ENCODE results near the gene NOTCH3.

The NOTCH3 gene

DNA sequence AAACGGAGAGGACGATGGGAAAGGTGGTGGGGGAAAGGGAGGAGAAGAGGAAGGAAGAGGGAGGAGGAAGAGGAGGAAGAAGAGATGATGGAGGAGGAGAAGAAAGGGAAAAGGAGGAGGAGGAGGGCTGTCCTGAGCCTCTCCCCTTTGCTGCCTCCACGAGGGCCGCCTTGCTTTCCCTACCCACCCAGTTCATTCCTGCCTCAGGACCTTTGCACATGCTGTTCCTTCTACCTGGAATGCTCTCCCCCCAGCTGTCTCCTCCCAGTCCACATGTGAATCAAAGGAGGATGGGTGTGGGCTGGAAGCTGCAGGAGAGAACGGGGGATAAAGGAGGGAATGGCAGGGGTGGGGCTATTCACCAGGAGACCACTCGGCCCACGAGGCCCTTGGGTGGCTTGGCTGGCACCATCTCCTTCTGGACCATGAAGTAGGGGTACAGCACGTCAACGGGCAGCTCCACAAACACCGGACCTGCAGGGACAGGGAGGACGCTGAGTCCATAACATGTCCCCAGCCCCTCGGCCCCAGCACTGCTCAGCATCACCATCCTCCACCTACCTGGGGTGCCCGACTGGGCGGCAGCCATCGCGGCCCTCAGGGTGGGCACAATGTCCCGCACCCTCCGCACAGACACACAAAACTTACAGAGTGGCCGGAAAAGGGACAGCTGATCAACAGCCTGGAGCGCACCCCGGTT, 78.3 kb downstream of the NOTCH3 start:
- DNase-seq = no peak

DNA sequence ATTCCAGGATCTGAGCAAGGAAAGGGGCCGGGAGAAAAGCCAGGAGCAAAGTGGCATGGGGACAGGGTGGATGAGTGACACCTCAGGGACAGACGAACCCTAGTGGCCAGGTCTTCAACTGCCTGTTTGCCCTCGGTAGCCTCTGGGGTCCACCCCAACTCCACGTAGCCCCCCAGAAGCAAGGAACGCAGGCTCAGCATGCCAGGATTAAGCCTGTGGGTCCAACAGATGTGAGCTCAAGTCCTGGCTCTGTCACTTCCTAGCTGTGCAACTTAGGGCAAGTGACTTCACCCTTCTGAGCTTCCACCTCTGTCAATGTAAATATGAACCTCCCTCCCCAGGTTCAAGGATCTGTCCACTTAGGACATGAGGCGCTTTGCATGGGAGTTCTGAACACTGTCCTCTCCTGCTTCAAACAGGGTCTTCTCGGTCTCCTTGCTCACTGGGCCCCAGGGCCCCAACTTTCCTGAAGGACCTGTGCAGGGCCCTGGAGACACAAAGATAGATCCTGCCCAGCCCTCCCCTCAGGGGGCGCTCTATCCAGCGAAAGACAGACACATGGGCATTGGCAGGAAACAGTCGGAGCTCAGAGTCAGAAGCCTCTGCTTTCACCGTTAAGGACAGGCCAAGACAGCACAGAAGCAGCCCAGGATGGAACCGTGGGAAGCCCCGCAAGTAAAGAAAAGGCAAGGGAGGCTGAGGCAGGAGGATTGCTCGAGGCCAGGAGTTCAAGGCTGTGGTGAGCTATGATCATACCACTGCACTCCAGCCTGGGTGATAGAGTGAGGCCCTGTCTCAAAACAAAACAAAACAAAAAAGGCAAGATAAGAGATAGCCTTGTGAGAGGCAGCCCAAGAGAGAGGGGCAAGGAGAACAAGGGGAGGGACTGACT, 80.4 kb downstream of the NOTCH3 start:
- DNase-seq = no peak

DNA sequence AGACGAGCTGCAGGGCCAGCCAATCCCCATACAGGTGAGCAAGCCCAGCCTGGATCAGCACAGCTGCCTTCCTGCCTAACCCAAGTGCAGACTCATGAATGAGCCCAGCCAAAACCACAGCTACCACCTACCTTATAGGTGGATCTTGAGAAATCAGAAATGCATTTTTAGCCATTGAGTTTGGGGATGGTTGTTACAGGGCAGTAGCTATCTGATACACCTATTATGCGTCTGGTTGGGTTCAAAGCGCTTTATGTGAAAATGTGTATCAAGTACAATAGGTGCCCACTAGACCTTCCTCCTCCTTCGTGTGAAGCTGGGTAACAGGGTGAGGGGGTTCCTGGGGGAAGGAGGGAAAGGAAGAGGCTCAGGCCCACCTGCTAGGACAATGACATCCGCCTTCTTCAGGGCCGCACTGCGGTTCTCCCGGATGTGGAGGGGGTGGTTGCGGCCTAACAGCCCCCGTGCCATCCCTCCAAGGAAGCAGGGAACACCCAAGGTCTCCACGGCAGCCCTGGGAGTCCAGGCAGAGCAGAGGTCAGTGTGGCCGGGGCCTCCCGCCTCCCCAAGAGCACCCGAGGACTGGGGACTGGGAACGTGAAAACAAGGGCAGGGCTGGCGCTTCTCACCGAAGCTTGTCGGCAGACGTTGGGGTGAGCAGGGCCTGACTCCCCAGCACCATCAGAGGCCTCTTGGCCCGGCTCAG, 81.9 kb downstream of the NOTCH3 start:
- no peak for DNase-seq

DNA sequence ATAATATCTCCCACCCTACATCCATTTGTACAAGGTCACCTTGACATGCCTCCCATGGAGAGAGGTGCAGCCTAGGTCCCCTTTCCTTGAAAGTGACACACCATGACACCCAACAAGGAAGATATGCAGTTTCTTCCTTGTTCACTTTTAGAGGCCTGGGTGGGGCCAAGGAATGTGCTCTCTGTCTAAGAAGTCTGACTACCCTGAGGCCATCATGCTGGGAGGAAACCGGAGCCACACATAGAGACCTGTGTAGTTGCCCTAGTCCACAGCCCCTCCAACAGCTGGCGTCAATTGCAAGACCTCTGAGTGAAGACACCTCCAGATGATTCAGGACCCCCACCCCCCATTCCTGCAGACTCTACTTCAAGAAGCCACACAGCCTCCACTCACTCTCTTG, 82.5 kb downstream of the NOTCH3 start:
- no peak for DNase-seq

DNA sequence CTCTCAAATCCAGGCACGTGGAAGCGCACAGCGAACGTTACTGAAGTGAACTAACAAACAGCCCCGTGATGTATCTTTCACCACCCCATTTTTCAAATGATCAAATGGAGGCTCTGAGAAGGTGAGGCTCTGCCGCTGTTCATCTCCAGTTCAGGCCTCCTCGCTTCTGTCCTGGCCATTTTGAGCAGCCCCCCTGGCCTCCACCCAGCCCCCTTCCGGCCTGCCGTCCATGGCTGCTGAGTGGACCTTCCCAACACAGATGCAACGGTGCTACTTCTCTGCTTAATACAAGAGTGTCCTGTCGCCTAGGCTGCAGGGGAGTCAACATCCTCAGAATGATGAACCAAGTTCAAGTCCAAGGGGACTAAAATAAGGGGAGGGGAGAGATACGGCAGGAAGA, 83.9 kb downstream of the NOTCH3 start:
- DNase-seq = no peak

DNA sequence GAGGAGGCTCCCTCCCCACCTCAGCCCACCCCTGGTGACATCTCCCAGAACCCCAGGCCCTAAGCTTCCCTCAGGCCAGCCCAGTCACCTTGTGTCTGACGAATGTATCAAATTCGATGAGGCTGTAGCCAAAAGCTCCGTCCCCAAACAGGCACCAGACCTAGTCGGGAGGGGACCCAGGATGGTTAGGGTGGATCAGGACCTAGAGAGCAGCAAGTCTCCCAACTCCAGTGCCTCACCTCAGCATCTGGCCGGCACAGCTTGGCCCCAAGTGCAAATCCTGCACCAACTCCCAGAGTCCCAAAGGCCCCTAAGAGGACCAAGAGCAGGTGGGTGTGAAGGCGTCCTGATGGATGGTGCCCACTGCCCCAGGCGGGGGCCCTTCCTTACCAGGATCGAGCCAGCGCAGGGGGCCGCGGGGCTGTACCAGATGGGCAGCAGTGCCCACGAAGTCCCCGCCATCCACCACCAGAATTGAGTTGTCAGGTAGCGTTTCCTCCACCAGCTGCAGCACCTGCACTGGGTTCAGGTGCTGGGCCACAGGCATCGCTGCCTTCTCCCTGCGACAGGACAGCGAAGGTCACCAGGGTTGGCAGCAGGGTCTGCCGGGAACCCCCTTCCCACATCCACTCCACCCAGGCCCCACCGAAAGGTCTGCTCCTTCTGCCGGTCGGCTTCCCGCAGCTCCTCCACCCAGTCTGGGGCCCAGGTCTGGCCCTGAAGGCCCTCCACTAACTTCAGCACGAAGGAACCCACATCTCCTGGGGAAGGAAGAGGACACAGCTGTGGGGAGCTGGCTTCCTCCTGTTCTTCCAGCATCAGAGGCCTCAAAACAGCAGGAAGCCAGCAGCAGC, 84.8 kb downstream of the NOTCH3 start:
- no peak for DNase-seq

DNA sequence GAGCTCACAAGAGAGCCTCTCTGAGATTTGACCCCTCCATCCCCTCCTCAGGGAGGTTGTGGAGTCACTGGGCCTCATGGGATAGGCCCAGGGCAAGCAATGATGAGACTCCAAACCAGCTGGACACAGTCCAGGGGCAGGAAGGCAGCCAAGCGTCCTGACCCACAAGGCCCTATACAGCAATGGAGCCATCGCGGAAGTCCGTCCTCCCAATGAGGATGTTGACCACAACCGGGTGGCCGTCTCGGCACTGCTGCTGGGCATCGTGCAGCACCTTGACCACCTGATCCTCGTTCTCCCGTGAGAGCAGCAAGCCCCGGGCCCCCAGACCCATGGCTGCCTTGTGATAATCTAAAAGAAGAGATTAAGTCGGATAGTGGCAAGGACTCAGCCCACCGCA, 85.7 kb downstream of the NOTCH3 start:
- no peak for DNase-seq

DNA sequence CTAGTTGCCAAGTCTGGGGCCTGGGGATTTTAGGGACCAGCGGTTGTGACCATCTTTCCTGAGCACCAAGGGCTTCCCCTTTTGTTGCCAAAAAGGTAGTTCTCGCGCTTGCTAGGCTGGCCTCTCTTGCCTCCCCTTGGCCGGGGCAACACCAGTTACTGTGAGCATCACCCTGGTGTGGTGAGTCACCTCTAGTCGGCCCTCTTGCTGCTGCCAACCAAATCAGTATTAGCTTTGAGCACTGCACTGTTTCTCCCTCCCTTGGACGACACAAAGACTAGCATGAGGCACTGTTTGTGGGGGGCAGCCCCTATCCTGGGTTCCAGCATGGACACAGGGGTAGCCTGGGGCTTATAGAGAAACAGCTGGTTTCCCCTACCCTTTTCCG, 86.6 kb downstream of the NOTCH3 start:
- no peak for DNase-seq

DNA sequence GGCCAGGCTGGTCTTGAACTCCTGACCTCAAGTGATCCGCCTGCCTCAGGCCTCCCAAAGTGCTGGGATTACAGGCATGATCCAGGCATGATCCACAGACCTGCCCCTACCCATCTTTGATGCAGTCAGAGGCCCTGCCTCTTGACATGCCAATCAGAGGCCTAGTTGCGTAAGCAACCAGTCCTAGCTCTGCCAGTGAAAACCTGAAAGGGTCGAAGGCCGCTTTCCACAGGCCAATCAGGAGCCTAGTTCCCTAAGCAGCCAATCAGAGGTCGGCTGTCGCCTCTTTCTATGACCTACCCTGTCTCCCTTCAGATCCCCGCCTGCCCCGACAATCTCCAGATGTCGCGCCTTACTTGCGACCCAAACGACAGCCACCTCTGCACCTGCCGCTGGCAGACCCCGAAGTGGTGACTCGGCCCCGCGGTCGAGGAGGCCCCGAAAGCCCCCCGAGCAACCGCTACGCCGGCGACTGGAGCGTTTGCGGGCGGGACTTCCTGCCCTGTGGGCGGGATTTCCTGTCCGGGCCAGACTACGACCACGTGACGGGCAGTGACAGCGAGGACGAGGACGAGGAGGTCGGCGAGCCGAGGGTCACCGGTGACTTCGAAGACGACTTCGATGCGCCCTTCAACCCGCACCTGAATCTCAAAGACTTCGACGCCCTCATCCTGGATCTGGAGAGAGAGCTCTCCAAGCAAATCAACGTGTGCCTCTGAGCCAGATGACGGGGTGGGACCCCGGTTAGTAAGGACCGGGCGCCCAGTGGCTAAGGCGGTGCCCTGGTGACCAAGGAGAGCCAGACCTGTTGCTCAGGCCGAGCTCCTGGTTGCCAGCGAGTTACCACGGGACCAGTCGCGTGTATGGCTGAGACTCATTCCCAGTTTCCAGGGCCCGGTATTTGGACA, 87.3 kb downstream of the NOTCH3 start:
- no peak for DNase-seq

DNA sequence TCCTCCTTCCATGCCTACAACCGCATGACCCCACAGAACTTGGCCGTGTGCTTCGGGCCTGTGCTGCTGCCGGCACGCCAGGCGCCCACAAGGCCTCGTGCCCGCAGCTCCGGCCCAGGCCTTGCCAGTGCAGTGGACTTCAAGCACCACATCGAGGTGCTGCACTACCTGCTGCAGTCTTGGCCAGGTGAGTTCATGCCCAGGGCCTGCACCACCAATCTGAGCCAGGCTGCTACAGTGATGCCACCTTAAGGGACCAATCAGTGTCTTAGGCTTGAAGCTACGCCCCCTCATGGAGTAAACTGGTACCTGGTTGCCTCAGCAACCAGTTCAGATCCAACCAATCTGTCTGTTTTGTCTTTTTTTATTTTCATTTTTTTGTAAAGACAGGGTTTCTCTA, 88.4 kb downstream of the NOTCH3 start:
- DNase-seq = no peak

DNA sequence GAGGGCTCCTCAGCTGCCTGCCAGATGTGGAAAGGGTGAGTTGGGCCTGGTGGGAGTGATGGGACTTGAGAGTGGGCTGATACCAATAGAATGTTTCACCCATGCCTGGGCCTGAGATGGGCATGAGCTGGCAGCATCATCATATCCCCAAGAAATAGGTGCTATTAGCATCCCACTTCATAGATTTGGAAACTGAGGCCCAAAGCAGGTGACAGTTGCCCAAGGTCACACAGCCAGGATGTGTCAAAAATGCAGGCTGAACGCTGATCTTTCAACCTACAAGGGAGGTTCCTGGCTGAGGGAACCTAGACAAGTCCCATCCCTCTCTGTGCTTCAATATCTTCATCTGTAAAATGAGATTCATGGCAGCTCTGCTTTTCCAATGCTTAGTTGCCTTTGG, 89.0 kb downstream of the NOTCH3 start:
- no peak for DNase-seq

DNA sequence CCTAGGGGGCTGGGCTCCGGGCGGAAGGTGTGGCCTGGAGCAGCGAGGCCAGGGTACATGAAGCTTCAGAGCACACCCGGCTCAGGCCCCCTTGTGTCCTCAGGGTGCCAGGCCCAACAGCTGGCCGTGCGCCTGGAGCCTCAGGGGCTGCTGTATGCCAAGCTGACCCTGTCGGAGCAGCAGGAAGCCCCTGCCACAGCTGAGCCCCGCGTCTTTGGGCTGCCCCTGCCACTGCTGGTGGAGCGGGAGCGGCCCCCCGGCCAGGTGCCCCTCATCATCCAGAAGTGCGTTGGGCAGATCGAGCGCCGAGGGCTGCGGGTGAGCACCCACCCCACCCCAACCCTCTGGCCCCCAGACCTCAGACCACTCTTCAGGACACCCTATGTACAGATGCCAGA, 90.4 kb downstream of the NOTCH3 start:
- no peak for DNase-seq

DNA sequence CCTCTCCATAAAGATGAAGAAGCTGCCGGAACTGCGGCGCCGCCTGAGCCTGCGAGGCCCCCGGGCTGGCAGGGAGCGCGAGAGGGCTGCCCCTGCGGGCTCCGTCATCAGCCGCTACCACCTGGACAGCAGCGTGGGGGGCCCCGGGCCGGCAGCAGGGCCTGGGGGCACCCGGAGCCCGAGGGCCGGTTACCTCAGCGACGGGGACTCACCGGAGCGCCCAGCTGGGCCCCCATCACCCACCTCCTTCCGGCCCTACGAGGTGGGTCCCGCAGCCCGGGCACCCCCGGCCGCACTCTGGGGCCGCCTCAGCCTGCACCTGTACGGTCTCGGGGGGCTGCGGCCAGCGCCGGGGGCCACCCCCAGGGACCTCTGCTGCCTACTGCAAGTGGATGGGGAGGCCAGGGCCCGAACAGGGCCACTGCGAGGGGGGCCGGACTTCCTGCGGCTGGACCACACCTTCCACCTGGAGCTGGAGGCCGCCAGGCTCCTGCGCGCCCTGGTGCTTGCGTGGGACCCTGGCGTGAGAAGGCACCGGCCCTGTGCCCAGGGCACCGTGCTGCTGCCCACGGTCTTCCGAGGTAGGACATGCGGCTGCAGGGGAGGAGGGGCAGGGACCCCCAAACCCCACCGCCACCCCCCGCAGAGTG, 90.9 kb downstream of the NOTCH3 start:
- no peak for DNase-seq

Measured in NCI-H2171 (cell line).